HL-60 (cell line): ENCODE measurements around the gene CBLC.

Source experiments
- CTCF ChIP-seq: IDR thresholded peaks from one replicate; pipeline ENCODE4 v1.5.1; 2011; ENCODE audit warnings: low read length, control low read depth, inconsistent platforms; ENCODE audit not compliant: insufficient read depth
- GABPA ChIP-seq: IDR thresholded peaks from 2 replicates; pipeline ENCODE4 v1.6.1; 2012; ENCODE audit warnings: low read depth
- POLR2AphosphoS5 ChIP-seq: IDR thresholded peaks from 2 replicates; pipeline ENCODE4 v1.6.1; 2012; ENCODE audit warnings: low read depth
- REST ChIP-seq: IDR thresholded peaks from 2 replicates; pipeline ENCODE4 v1.6.1; 2012; ENCODE audit warnings: low read depth; ENCODE audit not compliant: insufficient replicate concordance
- SPI1 ChIP-seq: IDR thresholded peaks from 2 replicates; pipeline ENCODE4 v1.6.1; 2012; ENCODE audit warnings: low read depth, mild to moderate bottlenecking, borderline replicate concordance

DNA sequence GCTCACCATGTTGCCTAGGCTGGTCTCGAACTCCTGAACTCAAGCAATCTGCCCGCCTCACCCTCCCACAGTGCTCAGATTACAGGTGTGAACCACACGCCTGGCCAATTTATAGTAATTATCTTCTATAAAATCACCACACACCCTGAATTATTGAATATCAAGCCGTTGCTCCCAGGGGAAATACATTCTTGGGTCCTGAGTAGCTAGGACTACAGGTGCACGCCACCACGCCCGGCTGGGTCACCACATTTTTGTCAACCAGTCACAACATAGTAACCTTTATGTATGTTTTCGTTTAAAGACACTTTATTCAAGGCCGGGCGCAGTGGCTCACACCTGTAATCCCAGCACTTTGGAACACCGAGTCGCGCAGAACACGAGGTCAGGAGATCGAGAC is 8.3 kb downstream of the CBLC start:
- TF ChIP-seq CTCF, result no peak
- no peak for TF ChIP-seq REST
- no peak for TF ChIP-seq POLR2AphosphoS5
- no peak for TF ChIP-seq GABPA
- TF ChIP-seq SPI1, result no peak
